HG03064 (cell line): ENCODE measurements around the gene NYAP2.

Source experiments
- ATAC-seq: cut with Tn5 transposase; IDR thresholded peaks from one replicate; pipeline ENCODE4 v1.9.1; 2021; ENCODE audit warnings: low read depth; ENCODE audit not compliant: unreplicated experiment

Gene NYAP2

DNA sequence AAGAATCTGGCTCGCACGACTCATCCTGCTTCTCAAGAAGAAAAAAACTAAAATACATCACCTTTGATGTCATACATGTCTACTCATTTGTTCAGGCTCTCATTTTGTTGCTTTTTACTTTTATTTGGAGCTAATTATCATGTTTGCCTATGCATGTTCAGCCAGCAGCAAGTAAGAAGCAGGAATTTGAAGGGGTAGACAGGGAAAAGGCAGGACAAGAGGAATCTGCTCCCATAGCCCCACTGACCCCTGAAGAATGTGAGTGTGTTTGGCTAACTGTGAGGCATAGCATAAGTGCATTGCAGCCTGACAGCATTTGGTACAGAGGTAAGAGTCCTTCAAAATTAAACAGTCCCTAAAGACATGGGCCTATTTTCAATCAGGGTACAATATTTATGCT, 72.7 kb downstream of the NYAP2 start:
- ATAC-seq: no peak

DNA sequence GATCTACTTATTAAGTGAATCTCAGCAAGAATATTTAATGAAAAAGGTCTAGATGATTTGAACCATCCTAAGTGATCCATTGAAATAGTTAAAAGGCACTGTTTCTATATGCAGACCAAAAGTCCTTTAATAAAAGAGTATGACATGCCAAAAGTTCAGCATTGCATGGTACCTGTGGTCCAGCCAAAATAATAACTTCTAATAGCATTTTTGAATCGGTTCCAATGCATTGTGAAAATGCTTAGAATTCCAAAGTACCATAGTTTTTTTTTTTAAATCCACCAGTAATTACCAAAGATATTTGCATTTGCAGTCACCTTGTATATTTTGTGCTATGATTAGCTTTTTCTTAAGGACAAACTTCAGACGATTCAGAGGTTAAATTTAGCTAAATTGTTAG, 79.9 kb downstream of the NYAP2 start:
- no peak for ATAC-seq

DNA sequence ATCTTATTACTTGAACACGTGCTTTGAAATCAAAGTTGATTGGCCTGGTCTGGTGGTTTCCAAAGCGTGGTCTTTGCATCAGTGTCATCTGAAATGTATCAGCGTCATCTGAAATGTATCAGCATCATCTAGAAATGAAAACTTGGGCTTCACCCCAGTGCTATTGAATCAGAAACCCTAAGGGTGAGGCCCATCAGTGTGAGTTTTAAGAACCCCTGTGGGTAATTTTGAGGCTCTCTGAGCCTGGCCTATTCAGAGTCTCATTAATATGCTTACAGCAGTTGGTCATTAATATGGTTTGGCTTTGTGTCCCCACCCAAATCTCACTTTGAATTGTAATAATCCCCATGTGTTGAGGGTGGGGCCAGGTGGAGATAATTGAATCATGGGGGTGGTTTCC, 85.2 kb downstream of the NYAP2 start:
- ATAC-seq: no peak

DNA sequence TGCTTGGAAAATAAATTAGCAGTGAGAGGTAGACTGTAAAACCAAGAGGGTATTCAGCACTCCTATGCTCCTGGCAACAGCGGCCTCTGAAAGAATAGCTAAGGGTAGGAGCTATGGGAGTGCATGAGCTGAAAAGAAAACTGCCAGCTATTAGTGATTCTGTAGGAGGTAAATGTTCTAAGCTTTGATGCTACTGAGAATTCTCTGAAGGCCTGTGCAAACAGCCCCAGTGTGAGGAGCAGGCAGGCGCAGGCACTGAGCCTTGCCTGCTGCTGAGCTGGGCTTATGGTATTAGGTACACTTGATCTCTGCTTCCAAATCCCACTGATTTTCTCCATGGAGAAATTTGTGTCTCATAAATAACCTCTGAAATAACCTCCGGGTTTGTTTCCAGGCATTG, 86.7 kb downstream of the NYAP2 start:
- ATAC-seq: no peak

DNA sequence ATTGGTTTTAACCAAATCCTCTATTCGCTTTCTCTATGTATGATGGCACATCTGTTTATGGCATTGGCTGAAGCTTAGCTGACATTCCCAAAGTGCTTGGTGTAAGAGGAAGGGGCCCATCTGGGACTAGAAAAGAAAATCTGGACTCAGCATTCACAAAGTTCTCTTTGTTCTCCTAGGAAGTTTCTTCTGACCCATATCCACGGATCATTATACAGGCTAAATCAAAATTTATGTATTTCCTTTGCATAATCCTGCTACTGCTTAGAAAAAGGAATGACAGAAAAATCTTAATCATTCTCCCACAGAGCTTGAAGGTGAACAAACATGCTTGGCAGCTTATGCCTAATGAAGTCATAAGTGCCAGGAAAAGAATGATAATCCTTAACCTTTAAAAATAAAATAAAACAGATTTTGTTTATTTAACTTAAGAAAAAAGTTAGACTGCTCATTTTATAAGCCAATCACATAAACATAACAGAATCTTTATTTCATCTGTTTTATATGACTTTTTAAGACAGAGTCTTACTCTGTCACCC, 88.4 kb downstream of the NYAP2 start:
- ATAC-seq: no peak

DNA sequence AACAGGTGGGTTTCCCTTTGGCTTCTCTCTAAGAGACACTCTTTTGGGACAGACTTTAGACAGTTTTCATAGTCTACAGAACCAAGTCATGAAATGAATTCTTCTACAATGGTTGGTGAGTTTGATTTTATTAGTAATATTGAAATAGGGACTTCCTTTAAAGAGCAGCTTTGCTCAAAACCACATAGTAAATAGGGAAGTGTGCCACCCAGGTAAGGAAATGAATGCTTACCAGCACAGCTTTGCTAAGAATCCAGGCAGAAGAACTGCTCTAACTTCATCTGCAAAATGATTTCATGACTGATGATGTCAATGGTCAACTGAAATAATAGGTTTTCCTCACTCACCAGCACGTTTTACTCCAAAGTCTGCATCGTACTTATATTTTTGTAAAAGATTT, 89.2 kb downstream of the NYAP2 start:
- no peak for ATAC-seq

DNA sequence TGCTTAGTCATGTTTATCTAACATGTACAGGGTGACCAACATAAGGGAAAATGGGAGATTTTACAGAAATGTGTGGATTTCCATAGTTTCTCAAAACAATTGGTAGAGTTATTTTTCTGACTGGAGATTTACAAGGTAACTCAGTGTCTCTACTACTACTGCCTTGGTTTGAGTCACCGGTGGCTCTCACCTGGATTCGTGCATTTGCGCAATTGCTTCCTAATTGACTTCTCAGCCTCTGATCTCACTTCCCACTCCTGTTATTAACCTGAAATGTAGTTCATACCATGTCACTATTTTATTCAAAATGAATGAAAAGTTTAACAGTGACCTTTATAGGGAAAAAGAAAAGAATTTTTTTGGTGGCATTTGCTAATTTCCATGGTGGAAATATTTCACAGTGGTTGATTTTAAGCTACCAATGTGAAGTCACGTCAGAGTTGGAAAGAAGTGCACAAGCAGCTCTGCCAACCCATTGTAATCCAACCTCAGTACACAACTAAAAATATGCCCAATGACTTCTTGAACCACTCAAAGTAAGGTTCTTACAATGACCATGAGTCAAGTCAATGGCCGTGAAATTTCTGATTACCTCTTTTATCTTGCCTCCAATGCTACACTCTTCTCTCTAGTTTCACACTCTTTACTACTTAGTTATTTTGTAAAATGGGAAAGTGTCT, 94.0 kb downstream of the NYAP2 start:
- ATAC-seq: no peak

DNA sequence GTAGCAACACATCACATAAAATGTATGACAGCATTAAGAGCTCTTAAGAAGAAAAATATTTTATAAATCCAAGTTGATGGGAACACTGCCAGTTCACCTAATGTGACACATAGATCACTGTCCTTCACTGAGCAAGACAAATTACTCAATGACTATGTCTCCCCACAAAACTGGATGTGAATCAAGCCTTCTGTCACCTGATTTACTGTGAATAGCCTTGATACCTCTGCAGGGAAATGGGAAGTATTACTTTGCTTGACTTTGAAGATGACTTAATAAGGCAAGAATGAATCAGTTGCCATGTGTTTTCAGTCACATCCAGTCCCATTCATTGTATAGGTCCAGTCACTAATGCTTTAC, 94.6 kb downstream of the NYAP2 start:
- no peak for ATAC-seq

DNA sequence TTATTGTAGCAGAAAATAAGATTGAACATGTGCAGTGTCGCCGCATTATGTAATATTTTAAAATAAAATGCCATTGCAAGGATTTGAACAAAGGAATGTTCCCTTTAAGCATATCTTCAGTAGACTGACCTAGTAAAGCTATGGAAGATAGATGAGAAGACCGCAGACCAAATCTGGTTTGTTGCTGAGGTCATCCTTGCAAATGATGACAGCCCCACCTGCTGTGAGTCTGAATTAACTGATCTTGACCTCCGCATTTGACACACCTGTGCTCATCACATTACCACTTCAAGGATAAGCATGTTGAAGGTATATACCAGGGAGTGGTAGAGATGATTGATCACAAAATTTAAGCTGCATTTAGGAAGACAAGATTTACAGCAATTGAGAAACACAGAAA, 96.2 kb downstream of the NYAP2 start:
- no peak for ATAC-seq

DNA sequence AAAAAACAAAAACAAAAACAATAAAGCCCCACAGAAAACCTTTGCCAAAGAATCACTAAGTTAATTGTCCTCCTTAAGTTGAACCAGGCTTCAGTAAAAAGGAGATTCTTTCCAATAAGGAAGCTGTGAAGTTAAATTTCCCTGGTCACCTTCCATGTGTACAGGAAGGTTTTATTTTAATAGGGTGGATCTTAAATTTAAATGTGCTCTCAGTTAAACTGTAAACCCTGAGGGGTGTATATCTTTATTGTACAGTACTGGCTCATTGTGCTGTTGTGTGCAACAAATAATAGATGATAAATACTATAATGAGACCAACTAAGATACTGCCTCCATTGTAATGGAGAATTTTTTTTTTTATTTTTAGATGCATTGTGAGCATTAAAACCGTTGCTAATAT, 97.1 kb downstream of the NYAP2 start:
- ATAC-seq: no peak

DNA sequence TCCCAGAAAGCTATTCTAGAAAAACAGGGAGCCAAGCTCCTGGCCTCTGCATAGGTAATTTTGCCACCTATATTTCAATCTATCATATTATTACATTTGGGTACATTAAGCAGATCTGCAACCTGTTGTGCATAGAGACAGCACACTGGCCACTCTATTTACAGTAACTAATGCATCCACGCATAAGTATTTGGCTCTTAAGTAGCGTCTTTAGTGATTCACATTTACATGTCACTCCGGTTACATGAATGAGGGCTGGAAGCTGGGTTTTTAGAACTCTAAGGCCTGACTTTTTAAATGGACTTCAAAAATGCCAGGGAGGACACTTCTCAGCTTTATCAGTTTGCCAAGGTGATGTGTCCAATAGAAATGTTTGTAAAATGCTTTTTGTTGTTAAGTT, 97.7 kb downstream of the NYAP2 start:
- no peak for ATAC-seq

DNA sequence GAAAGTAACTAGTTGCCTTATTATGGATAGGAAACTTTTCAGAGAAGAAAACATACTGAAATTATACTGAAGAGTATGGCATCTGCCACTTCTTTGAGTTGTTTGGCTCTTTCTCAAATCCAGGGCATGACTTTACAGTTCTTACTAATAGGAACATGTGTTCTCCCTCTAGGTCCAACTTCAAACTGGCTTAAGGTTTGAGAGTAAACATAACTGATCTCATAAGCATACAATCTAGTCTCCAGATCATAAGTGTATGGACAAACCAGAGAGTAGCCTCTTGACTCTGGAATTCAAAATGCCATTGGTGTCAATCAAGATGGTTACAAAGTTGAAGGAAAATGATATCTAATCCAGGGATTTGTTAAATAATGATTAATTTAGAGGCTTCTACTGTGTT, 101.5 kb downstream of the NYAP2 start:
- ATAC-seq: no peak

DNA sequence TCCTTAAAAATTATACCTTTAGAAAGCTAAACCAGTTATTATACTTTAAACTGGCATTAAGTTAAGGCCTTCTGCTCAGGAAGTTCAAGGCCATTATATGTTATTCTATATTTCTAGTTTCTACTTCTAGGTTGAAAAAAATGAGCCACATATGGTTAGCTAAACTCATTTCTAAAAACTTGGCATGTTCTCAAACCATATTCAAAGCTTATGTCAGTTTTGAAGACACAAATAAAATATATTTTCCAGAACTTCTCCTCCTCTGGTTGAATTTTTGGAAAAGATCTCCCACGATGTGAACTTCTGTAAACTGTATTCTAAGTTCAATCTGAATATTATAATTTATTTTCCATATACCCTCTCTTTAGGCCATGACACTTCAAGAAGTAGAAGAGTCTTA, 103.5 kb downstream of the NYAP2 start:
- ATAC-seq: no peak

DNA sequence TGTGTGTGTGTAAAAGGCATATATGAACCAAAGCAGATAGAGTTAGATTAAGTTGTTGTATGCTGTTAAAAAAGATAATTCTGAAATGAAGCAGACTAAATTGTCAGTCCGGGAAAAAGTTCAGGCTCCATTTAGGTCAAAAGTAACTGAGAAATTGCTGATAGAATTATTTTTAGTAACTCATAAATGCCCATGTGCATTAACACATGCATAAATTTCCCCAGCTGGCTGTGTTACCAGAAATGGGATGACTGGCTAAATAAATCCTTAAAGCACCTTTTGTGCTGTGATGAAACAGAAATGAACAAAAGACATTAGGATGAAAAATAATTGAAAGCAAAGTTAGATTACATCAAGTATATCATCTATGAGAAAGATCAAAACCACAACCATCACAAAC, 111.3 kb downstream of the NYAP2 start:
- ATAC-seq: no peak

DNA sequence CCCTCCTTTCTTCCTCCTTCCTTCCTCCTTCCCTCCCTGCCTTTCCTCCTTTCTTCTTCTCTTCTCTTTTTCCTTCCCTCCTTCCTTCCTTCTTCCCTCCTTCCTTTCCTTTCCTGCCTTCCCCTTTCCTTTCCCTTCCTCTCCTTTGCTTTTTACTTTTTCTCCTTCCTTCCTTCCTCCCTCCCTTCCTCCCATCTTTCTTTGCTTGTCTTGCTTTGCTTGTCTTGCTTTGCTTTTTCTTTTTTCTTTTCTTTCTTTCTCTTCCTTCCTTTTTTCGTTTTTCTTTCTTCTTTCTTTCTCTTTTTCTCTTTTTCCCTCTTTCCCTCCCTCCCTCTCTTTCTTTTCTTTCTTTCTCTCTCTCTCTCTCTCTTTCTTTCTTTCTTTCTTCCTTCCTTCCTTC, 113.0 kb downstream of the NYAP2 start:
- no peak for ATAC-seq

DNA sequence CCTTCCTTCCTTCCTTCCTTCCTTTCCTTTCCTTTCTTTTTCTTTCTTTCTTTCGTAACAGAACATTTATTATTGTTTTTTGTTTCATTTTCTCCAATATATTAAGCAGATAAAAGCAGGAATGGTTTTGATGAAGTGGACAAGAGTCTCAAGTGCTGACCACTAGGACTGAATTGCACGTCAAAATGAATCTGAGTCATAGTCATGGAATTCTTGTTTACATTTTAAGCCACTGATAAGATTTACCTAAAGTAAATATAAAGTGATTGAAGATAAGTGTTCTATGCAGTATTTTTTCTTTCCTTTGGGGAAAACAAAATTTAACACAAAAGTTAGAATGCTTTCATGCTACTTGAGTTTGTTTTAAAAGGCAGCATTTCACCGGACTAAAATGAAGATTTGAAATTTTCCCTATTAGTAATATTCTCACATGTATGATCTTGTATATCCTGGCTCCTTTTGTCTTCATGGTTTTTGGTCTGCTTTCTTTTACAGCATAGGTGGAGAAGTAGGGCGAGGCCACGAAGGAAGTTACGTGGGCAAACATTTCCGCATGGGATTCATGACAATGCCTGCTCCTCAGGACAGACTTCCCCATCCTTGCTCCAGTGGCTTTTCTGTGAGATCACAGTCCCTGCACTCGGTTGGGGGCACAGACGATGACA, 113.5 kb downstream of the NYAP2 start:
- ATAC-seq: no peak

DNA sequence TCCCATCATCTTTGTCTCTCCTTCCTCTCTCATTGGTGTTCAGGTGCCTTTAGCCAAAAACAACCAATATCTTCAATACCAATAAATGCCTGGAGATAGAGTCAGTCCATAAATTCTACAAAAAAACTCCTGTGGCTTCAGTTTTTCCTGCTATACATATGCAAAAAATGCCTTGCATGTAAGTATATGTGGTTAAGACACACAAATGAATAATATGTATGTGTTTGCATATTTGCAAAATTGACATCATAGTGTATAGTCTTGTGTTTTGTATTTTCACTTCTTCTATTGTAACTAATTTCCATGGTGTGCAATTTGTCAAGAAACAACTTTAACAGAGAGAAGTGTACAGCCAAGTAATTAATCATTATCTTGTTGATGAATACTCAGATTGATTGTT, 115.5 kb downstream of the NYAP2 start:
- ATAC-seq: no peak

DNA sequence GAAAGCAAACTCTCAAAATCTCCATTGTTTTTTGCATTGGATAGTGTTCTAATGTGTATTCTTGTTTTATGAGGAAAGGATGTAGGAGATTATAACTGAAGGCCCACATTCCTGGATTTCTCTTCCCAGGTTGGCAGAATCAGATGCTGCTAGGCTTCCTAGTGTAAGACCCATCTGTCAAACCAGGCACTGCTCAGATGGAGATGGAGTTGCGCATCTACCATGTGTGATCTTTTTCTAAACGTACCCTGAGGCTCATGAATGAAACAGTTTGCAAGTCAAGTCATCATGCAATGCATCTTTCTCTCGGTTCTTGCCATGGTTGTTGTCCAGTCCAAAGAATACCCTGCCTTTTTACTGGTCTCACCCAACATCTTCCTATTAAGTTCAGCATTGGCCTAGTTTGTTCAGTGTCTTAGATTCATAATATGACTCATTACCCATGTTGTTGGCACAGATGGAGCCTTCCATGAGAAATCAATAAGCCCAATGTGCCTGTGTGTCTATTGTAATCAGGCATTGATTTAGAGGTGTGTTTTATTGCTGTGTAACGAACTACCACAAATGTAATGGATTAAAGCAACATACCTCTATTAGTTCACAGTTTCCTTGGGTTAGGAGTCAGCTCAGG, 127.4 kb downstream of the NYAP2 start:
- no peak for ATAC-seq

DNA sequence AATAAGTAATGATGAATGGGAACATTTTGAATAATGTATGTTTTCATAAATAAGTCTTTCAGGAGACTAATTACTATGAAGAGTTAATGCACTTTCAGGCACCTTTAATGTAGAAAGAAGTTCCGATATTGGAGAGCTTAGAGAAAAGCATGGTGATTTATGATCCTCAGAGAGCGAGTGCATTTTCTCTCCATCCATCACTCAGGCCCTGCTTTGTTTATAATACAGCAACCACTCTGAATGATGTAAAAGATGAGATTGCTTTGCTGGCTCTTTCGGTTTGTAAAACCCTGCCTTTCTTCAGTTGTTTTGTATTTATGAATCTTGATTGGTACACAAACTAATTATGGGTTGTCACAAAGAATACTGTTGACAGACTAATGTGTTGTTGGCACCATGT, 132.0 kb downstream of the NYAP2 start:
- no peak for ATAC-seq

DNA sequence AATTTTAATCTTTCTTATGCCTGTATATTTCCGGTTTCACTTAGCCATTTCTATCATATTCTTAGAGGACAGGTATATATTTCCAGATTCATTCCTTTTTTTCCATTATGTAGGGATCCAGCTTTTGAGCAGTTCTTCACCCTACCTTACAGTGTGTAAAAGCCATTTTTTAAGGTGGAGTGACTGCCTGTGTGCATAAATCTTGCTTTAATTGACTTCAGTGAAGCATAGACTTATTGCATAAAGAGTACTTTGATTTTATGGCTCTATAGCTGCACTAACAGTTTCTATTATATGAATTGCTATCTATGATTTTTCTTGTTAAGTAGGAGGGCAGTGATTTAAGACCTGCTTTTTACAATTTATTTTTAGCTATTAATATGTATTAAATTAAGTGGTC, 132.6 kb downstream of the NYAP2 start:
- no peak for ATAC-seq

DNA sequence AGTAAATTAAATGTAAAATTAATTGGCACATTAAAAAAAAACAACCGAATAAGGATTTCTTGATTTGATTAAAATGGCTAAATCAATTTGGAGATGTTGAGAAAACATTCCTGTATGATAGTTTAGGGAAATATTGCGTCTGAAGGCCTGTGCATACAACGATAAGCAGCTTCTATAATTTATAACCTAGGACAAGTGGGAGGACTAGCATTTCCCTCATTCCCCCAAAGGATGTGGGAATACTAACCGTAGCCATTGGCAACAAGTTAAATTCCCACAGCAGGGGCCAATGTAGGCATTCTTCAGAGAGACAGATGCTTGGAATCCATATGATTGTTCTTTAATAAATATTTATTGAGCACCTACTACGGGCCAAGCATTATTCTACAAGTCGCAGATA, 134.5 kb downstream of the NYAP2 start:
- no peak for ATAC-seq

DNA sequence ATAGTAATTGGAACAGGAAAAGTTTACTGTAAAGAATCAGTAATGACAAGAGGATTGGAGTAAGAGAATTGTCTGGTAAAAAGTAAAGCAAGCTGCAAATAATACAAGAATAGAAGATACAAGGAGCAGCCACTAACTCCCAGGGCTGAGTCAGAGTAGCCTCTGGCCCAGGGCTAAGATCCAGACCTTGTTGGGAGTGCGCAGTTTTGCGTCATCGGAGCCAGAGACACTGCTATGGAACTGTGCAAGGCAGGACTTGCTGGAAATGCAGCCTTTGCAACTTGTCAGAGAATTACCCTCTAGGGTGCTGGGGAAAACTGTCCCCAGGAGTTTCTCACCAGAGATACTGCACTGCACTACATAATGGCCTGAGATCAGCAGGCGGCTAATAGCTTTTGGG, 135.2 kb downstream of the NYAP2 start:
- no peak for ATAC-seq
